Vagina (tissue), 2 donors: ENCODE measurements around the gene DBH.

Source experiments
- CTCF ChIP-seq, 3 experiments: fragments of 450-650 bp in 2 of 3; fragments of 200-600 bp in 1 of 3; sonication (generic) in 1 of 3; IDR thresholded peaks; one replicate each; pipeline ENCODE4 v1.5.1; 2017 to 2019; ENCODE audit warnings: antibody characterized with exemption in 3 of 3, mild to moderate bottlenecking in 2 of 3, moderate library complexity in 2 of 3
- POLR2A ChIP-seq, 2 donors: fragments of 450-650 bp; IDR thresholded peaks; one replicate each; pipeline ENCODE4 v1.6.1; 2017; ENCODE audit warnings: antibody characterized with exemption in 2 of 2, mild to moderate bottlenecking in 2 of 2, moderate library complexity in 2 of 2

- TF ChIP-seq CTCF (IDR thresholded peaks at IDR 0.05) (no peak), POLR2A (IDR thresholded peaks at IDR 0.05) (no peak)
These were observed 28.9 kb downstream of the DBH start for GRCh38 chr9:133665096-133665495.
